CD14-positive monocyte (primary cell): ENCODE measurements around the gene EVX2. TPM values are rescaled to one million over a fixed set of nuclear protein-coding genes. Genes with fewer than 3 reads are reported as not detected.

Source experiments
- DNase-seq, 3 donors: peaks; one replicate each; pipeline ENCODE4 v3.0.0-alpha.2; 2011 to 2022
- H2AFZ ChIP-seq: 2 replicates; pipeline ENCODE4 v1.6.0; 2012; ENCODE audit warnings: mild to moderate bottlenecking, low read depth, low read length, inconsistent platforms; ENCODE audit not compliant: insufficient read depth, poor library complexity, severe bottlenecking
- H3K27ac ChIP-seq, 2 donors: 1 replicate in 1 of 2; 2 replicates in 1 of 2; pipeline ENCODE4 v1.5.1; 2012 to 2013; ENCODE audit warnings: low read length in 2 of 2, control low read depth in 1 of 2, inconsistent platforms in 1 of 2, low read depth in 1 of 2, mild to moderate bottlenecking in 1 of 2
- H3K27me3 ChIP-seq, 2 donors: one replicate each; pipeline versions ENCODE4 v1.6.0 to v1.6.1; 2011 to 2013; ENCODE audit warnings: low read length in 2 of 2; ENCODE audit not compliant: control insufficient read depth in 2 of 2, insufficient read depth in 2 of 2
- H3K36me3 ChIP-seq, 2 donors: replicated peaks in 1 of 2; 1 replicate in 1 of 2; 2 replicates in 1 of 2; pipeline versions ENCODE4 v1.5.1 to v1.6.1; 2012 to 2013; ENCODE audit warnings: low read length in 2 of 2, control low read depth in 1 of 2, inconsistent platforms in 1 of 2, mild to moderate bottlenecking in 1 of 2; ENCODE audit not compliant: insufficient read depth in 2 of 2, control insufficient read depth in 1 of 2
- H3K4me1 ChIP-seq, 2 donors: 1 replicate in 1 of 2; 2 replicates in 1 of 2; pipeline versions ENCODE4 v1.5.1 to v1.6.1; 2012 to 2013; ENCODE audit warnings: low read length in 2 of 2, control low read depth in 1 of 2, inconsistent platforms in 1 of 2, mild to moderate bottlenecking in 1 of 2, moderate library complexity in 1 of 2; ENCODE audit not compliant: insufficient read depth in 2 of 2, control insufficient read depth in 1 of 2
- H3K4me2 ChIP-seq: replicated peaks from 2 replicates; pipeline ENCODE3; 2012; ENCODE audit warnings: low read length, moderate library complexity, mild to moderate bottlenecking; ENCODE audit not compliant: poor library complexity, severe bottlenecking; ENCODE audit errors: extremely low read depth
- H3K4me3 ChIP-seq, 3 experiments: fragments of 200-600 bp in 1 of 3; sonication (generic) in 1 of 3; replicated peaks in 1 of 3; 1 replicate in 2 of 3; 2 replicates in 1 of 3; pipeline ENCODE4 v1.5.1; 2011 to 2013; ENCODE audit warnings: low read length in 3 of 3, mild to moderate bottlenecking in 3 of 3, control low read depth in 2 of 3, low read depth in 2 of 3, inconsistent platforms in 1 of 3, moderate library complexity in 1 of 3
- H3K79me2 ChIP-seq: 2 replicates; pipeline ENCODE4 v1.6.0; 2012; ENCODE audit warnings: mild to moderate bottlenecking, control low read depth, inconsistent platforms, low read length, moderate library complexity; ENCODE audit not compliant: insufficient read depth
- H3K9ac ChIP-seq: 2 replicates; pipeline ENCODE4 v1.6.0; 2017; ENCODE audit warnings: low read length, mild to moderate bottlenecking; ENCODE audit not compliant: insufficient read depth, poor library complexity, severe bottlenecking
- H3K9me3 ChIP-seq, 2 donors: replicated peaks in 1 of 2; 1 replicate in 1 of 2; 2 replicates in 1 of 2; pipeline versions ENCODE4 v1.5.1 to v1.6.1; 2012 to 2013; ENCODE audit warnings: low read length in 2 of 2, control low read depth in 1 of 2; ENCODE audit not compliant: control insufficient read depth in 1 of 2, insufficient read depth in 1 of 2
- H4K20me1 ChIP-seq: 2 replicates; pipeline ENCODE4 v1.6.0; 2012; ENCODE audit warnings: mild to moderate bottlenecking, low read length, control low read depth, moderate library complexity; ENCODE audit not compliant: insufficient read depth
- H3K27ac Mint-ChIP-seq, 7 donors: one replicate each; pipeline ENCODE4 v1.8.0; 2020; ENCODE audit warnings: mild to moderate bottlenecking in 7 of 7, mixed read lengths in 7 of 7, moderate library complexity in 6 of 7, inconsistent platforms in 2 of 7
- H3K27me3 Mint-ChIP-seq, 3 donors: one replicate each; pipeline ENCODE4 v1.8.0; 2021 to 2022; ENCODE audit warnings: low read depth in 3 of 3, mild to moderate bottlenecking in 3 of 3, mixed read lengths in 3 of 3, moderate library complexity in 3 of 3, inconsistent platforms in 1 of 3
- H3K36me3 Mint-ChIP-seq, 2 donors: one replicate each; pipeline ENCODE4 v1.8.0; 2020; ENCODE audit warnings: mixed read lengths in 2 of 2, inconsistent platforms in 1 of 2, mild to moderate bottlenecking in 1 of 2
- H3K4me1 Mint-ChIP-seq: one replicate; pipeline ENCODE4 v1.8.0; 2020; ENCODE audit warnings: mild to moderate bottlenecking, mixed read lengths
- H3K4me3 Mint-ChIP-seq, 2 donors: one replicate each; pipeline ENCODE4 v1.8.0; 2020; ENCODE audit warnings: mild to moderate bottlenecking in 2 of 2, mixed read lengths in 2 of 2, moderate library complexity in 1 of 2
- H3K9me3 Mint-ChIP-seq, 7 donors: one replicate each; pipeline ENCODE4 v1.8.0; 2020 to 2022; ENCODE audit warnings: mixed read lengths in 7 of 7, mild to moderate bottlenecking in 6 of 7, moderate library complexity in 6 of 7, inconsistent platforms in 2 of 7
- CTCF ChIP-seq: fragments of 200-600 bp; IDR thresholded peaks from one replicate; pipeline ENCODE4 v1.8.0; 2022; ENCODE audit warnings: antibody characterized with exemption, mild to moderate bottlenecking
- WGBS: methylation state at CpG from one replicate; pipeline ENCODE4 v1.1.5; 2013; ENCODE audit warnings: missing lambda C conversion rate; ENCODE audit not compliant: insufficient coverage; 5-methylcytosine and 5-hydroxymethylcytosine counted together
- intact Hi-C, 2 donors: fragments of 100-400 bp; cut with micrococcal nuclease; formaldehyde crosslinking; loops; one replicate each; pipeline versions ENCODE4 v1.15.0 to v1.15.1; 2023
- polyA plus RNA-seq, 3 donors: library from polyadenylated mRNA; depleted of rRNA in 1 of 3; unstranded in 2 of 3; stranded (reverse) in 1 of 3; fragments of 300-500 nt in 2 of 3; fragments of >200 nt in 1 of 3; fragmentation: Illumina TruSeq in 2 of 3; gene quantifications; 1 replicate in 2 of 3; 2 replicates in 1 of 3; pipeline ENCODE4 v1.2.3, GENCODE V29; 2012 to 2021

Gene EVX2
- polyA plus RNA-seq, 3 donors = not detected

DNA sequence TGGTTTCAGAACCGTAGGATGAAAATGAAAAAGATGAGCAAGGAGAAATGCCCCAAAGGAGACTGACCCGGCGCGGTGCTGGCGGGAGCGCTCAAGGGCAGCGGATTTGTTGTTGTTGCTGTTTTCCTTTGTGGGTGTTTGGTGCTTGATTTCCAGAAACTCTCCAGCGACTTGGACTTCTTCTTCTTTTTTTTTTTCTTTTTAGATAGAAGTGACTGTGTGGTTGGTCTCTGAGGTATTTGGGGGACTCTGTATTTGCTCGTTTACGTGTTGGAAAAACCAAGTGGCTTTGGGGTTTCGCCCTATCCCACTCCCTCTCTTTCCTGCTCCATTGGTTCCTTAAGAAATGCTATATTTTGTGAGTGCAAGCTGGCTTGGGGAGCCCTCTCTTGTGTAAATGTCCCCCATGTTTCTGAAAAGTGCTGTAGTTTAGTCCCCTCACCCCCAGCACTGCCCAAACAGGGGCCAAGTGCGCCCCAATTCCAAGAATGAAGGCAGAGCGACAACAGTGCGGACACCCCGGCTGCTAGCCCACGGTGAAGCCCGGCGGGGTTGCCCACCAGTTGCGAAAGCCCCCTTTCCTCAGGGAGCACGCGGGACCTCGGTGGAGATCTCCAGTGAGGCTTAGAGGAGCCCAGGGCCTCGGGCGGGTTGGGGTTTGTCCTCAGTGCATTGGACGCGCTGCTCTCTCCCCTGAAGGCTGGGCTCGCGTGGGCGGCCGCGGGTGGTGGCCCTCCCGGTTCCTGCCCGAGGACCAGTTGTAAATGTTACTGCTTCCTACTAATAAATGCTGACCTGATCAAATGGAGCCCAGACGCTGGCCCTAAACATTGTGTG, 40.6 kb upstream of the EVX2 start:
- peaks cover 23% of the 10 kb centered on the region for H3K4me1 Mint-ChIP-seq
- no peak overlapping the region for H3K4me3 ChIP-seq

More for the DNA sequence above, 40.6 kb upstream of the EVX2 start:
- DNase-seq = no peak
- Histone ChIP-seq H3K36me3 (no peaks in the 10 kb centered on the region), H3K9ac (no peak overlapping the region), H2AFZ (no peak overlapping the region), H3K9me3 (peaks cover 0 to 69% of the 10 kb centered on the region in 2 donors), H3K27me3 (peaks cover 89 to 97% of the 10 kb centered on the region in 2 donors), H3K79me2 (no peaks in the 10 kb centered on the region), H3K4me1 (peaks cover 7 to 19% of the 10 kb centered on the region in 2 donors), H3K27ac (no peak overlapping the region), H3K4me2 (no peak overlapping the region), H4K20me1 (no peaks in the 10 kb centered on the region)
- TF ChIP-seq CTCF = no peak
- intact Hi-C loops = loop anchor here (5.0 kb wide), 2 partner anchors 42 to 1023 kb away; partner anchors contain the start of gene EVX2 (in 1 of the 2)
- Mint-ChIP-seq H3K9me3 (peaks cover 0 to 33% (median 16%) of the 10 kb centered on the region in 7 donors), H3K4me3 (peak overlapping the region in 1 of 2 donors; percentile 85), H3K36me3 (peaks cover 0 to 13% of the 10 kb centered on the region in 2 donors), H3K27ac (no peak overlapping the region), H3K27me3 (peaks cover 92 to 100% (median 95%) of the 10 kb centered on the region in 3 donors)
- WGBS = 14% methylated on average over 26 of the region's 34 CpGs
